Ureter (tissue), 1 donor: Measurements from ENCODE around the gene ILF2. TPM values are rescaled to one million over a fixed set of nuclear protein-coding genes. Genes with fewer than 3 reads are reported as not detected.

Experiments
- total RNA-seq: library from RNA; stranded (reverse); gene quantifications from one replicate; pipeline ENCODE4 v1.2.4, GENCODE V29; 2023
- donor health status: DM: yes; HTN: yes; CAD: no.

ILF2 gene
- total RNA-seq, 1 donor from 2014 or later = 131 TPM

Other genes with a start within 250 kb of the ILF2 start
- not detected for gene S100A7, start 210.3 kb downstream of the ILF2 start, total RNA-seq
- 1,381 TPM for gene S100A6, start 135.0 kb downstream of the ILF2 start, total RNA-seq
- gene S100A5, start 130.1 kb downstream of the ILF2 start, total RNA-seq = 0.86 TPM
- gene S100A4, start 125.2 kb downstream of the ILF2 start, total RNA-seq = 120 TPM
- 6.5 TPM for gene S100A3, start 121.7 kb downstream of the ILF2 start, total RNA-seq
- gene S100A2, start 105.1 kb downstream of the ILF2 start, total RNA-seq = 317 TPM
- gene S100A16, start 57.9 kb downstream of the ILF2 start, total RNA-seq = 81.8 TPM
- 51.3 TPM for gene S100A14, start 54.7 kb downstream of the ILF2 start, total RNA-seq
- 71.6 TPM for gene S100A13, start 43.5 kb downstream of the ILF2 start, total RNA-seq
- gene S100A1, start 42.6 kb downstream of the ILF2 start, total RNA-seq = not detected
- gene CHTOP, start 36.9 kb downstream of the ILF2 start, total RNA-seq = 91.7 TPM
- gene SNAPIN, start 12.3 kb downstream of the ILF2 start, total RNA-seq = 37.3 TPM
- gene NPR1, start 7.7 kb upstream of the ILF2 start, total RNA-seq = 21.0 TPM
- 77.5 TPM for gene INTS3, start 57.1 kb upstream of the ILF2 start, total RNA-seq
- gene SLC27A3, start 104.4 kb upstream of the ILF2 start, total RNA-seq = 28.8 TPM